ENCODE results near the gene MRPS11.

MRPS11 gene

DNA sequence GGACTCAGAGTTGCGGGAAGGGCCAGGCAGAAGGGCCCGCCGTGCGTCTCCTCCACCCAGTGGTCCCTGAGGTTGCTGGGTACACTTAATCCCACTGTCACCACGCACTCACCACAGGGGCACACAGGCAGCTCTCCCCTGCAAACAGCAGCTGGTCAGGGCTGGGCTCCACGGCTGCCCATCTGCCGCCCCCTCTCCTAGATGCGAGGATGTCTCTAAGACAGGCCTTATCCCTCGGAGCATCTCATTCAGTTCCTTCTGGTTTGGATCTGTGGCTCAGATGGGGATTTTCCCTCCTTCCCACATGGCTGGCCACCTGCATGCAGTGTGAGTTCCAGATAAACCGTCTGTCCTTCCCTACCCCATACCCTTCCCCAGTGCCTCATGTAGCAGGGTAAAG is 26.3 kb downstream of the MRPS11 start:
- H3K9ac ChIP-seq (ENCODE audit: low read length) = no peak overlapping the region
- H3K4me1 ChIP-seq (ENCODE audit: low read length) = no peaks in the 10 kb centered on the region
- no peaks in the 10 kb centered on the region for H3K9me3 ChIP-seq (replicated peaks; ENCODE audit: insufficient read depth, low read length)
- H4K20me1 ChIP-seq (ENCODE audit: insufficient read depth, low read length) = no peaks in the 10 kb centered on the region
- H3F3A ChIP-seq (ENCODE audit: insufficient read depth, low read length) = no peaks in the 10 kb centered on the region
- no peaks in the 10 kb centered on the region for H3K27me3 ChIP-seq (replicated peaks; ENCODE audit: insufficient read depth, low read length)
- no peak overlapping the region for H3K4me3 ChIP-seq (ENCODE audit: low read length)
- H3K36me3 ChIP-seq (replicated peaks; ENCODE audit: insufficient read depth, low read length) = no peaks in the 10 kb centered on the region
- no peaks in the 10 kb centered on the region for H3K79me2 ChIP-seq (ENCODE audit: low read length)
- H3K27ac ChIP-seq (ENCODE audit: low read length) = no peak overlapping the region
- no peak overlapping the region for H3K4me2 ChIP-seq (ENCODE audit: low read depth, low read length)
- TF ChIP-seq EZH2phosphoT487 (IDR thresholded peaks at IDR 0.05; ENCODE audit: low read length) = no peak
- TF ChIP-seq EZH2 (optimal IDR thresholded peaks at IDR 0.05; ENCODE audit: low read depth, low read length) = no peak
- TF ChIP-seq CTCF (IDR thresholded peaks at IDR 0.05; ENCODE audit: low read length) = no peak
- no peak for DNase-seq
- no peak overlapping the region for H2AFZ ChIP-seq (ENCODE audit: low read length)
- H3K9me2 ChIP-seq (replicated peaks; ENCODE audit: insufficient read depth, low read length) = no peaks in the 10 kb centered on the region

- no peaks in the 10 kb centered on the region for H3K9me3 ChIP-seq (replicated peaks; ENCODE audit: insufficient read depth, low read length)
- no peak overlapping the region for H3K9ac ChIP-seq (ENCODE audit: low read length)
- H3K4me2 ChIP-seq (ENCODE audit: low read depth, low read length) = no peak overlapping the region
- H3K79me2 ChIP-seq (ENCODE audit: low read length) = no peaks in the 10 kb centered on the region
- no peak for DNase-seq
- no peaks in the 10 kb centered on the region for H3K4me1 ChIP-seq (ENCODE audit: low read length)
- H3K9me2 ChIP-seq (replicated peaks; ENCODE audit: insufficient read depth, low read length) = no peaks in the 10 kb centered on the region
- no peaks in the 10 kb centered on the region for H3K27me3 ChIP-seq (replicated peaks; ENCODE audit: insufficient read depth, low read length)
- no peak overlapping the region for H2AFZ ChIP-seq (ENCODE audit: low read length)
- no peak overlapping the region for H3K4me3 ChIP-seq (ENCODE audit: low read length)
- H3F3A ChIP-seq (ENCODE audit: insufficient read depth, low read length) = no peaks in the 10 kb centered on the region
- TF ChIP-seq CTCF (IDR thresholded peaks at IDR 0.05; ENCODE audit: low read length) (no peak), EZH2phosphoT487 (IDR thresholded peaks at IDR 0.05; ENCODE audit: low read length) (no peak), EZH2 (optimal IDR thresholded peaks at IDR 0.05; ENCODE audit: low read depth, low read length) (no peak)
- no peaks in the 10 kb centered on the region for H4K20me1 ChIP-seq (ENCODE audit: insufficient read depth, low read length)
- no peak overlapping the region for H3K27ac ChIP-seq (ENCODE audit: low read length)
- no peaks in the 10 kb centered on the region for H3K36me3 ChIP-seq (replicated peaks; ENCODE audit: insufficient read depth, low read length)
Measured at GRCh38 chr15:88497109-88497765, 29.7 kb downstream of the MRPS11 start.

GRCh38 chr15:88498996-88499395 is 31.5 kb downstream of the MRPS11 start:
- Histone ChIP-seq H3K27ac (ENCODE audit: low read length) (no peak overlapping the region), H3K36me3 (replicated peaks; ENCODE audit: insufficient read depth, low read length) (no peaks in the 10 kb centered on the region), H3K4me1 (ENCODE audit: low read length) (no peaks in the 10 kb centered on the region), H3F3A (ENCODE audit: insufficient read depth, low read length) (no peaks in the 10 kb centered on the region), H2AFZ (ENCODE audit: low read length) (no peak overlapping the region), H3K9me3 (replicated peaks; ENCODE audit: insufficient read depth, low read length) (no peaks in the 10 kb centered on the region), H3K4me3 (ENCODE audit: low read length) (no peak overlapping the region), H3K79me2 (ENCODE audit: low read length) (no peaks in the 10 kb centered on the region), H3K27me3 (replicated peaks; ENCODE audit: insufficient read depth, low read length) (no peaks in the 10 kb centered on the region), H3K4me2 (ENCODE audit: low read depth, low read length) (no peak overlapping the region), H4K20me1 (ENCODE audit: insufficient read depth, low read length) (no peaks in the 10 kb centered on the region), H3K9me2 (replicated peaks; ENCODE audit: insufficient read depth, low read length) (no peaks in the 10 kb centered on the region), H3K9ac (ENCODE audit: low read length) (no peak overlapping the region)
- no peak for DNase-seq
- TF ChIP-seq EZH2phosphoT487 (IDR thresholded peaks at IDR 0.05; ENCODE audit: low read length) (no peak), EZH2 (optimal IDR thresholded peaks at IDR 0.05; ENCODE audit: low read depth, low read length) (no peak), CTCF (IDR thresholded peaks at IDR 0.05; ENCODE audit: low read length) (no peak)
